DND-41 (cell line): ENCODE measurements around the gene IP6K3.

Experiments
- ATAC-seq: fragments of 200-7000 bp; cut with Tn5 transposase; 3 replicates; pipeline ENCODE4 v1.9.1; 2021; ENCODE audit warnings: low read depth; ENCODE audit not compliant: insufficient read depth
- DNase-seq: peaks from one replicate; pipeline ENCODE4 v3.0.0-alpha.2; 2020
- H2AFZ ChIP-seq: 2 replicates; pipeline ENCODE4 v1.6.0; 2012; ENCODE audit warnings: low read depth, low read length
- H3K27ac ChIP-seq: 2 replicates; pipeline ENCODE4 v1.5.1; 2012; ENCODE audit warnings: low read length, inconsistent platforms
- H3K27me3 ChIP-seq: fragments of 200-600 bp; sonication (generic); 2 replicates; pipeline ENCODE4 v1.6.0; 2012; ENCODE audit warnings: low read length, mild to moderate bottlenecking, inconsistent platforms; ENCODE audit not compliant: insufficient read depth, poor library complexity
- H3K36me3 ChIP-seq: 2 replicates; pipeline ENCODE4 v1.5.1; 2012; ENCODE audit warnings: low read length, inconsistent platforms; ENCODE audit not compliant: insufficient read depth
- H3K4me1 ChIP-seq: 2 replicates; pipeline ENCODE4 v1.5.1; 2012; ENCODE audit warnings: mild to moderate bottlenecking, low read length; ENCODE audit not compliant: insufficient read depth
- H3K4me2 ChIP-seq: 2 replicates; pipeline ENCODE4 v1.6.0; 2012; ENCODE audit warnings: mild to moderate bottlenecking, moderate library complexity, low read length, inconsistent platforms; ENCODE audit not compliant: insufficient read depth
- H3K4me3 ChIP-seq, 2 experiments: fragments of 200-600 bp in 1 of 2; shearing (Covaris generic) in 1 of 2; 2 replicates each; pipeline ENCODE4 v1.5.1; 2012 to 2016; ENCODE audit warnings: inconsistent platforms in 2 of 2, low read length in 2 of 2, mild to moderate bottlenecking in 2 of 2, low read depth in 1 of 2, moderate library complexity in 1 of 2
- H3K79me2 ChIP-seq: 2 replicates; pipeline ENCODE4 v1.6.0; 2012; ENCODE audit warnings: low read length, inconsistent platforms; ENCODE audit not compliant: insufficient read depth
- H3K9ac ChIP-seq: 2 replicates; pipeline ENCODE4 v1.6.0; 2012; ENCODE audit warnings: low read depth, mild to moderate bottlenecking, inconsistent platforms, low read length, moderate library complexity
- H3K9me3 ChIP-seq: 2 replicates; pipeline ENCODE4 v1.5.1; 2012; ENCODE audit warnings: low read length, moderate library complexity, mild to moderate bottlenecking, inconsistent platforms; ENCODE audit not compliant: insufficient read depth, severe bottlenecking
- H4K20me1 ChIP-seq: 2 replicates; pipeline ENCODE4 v1.6.0; 2012; ENCODE audit warnings: low read length; ENCODE audit not compliant: insufficient read depth
- EZH2 ChIP-seq: IDR thresholded peaks from 3 replicates; pipeline ENCODE4 v1.6.1; 2012; ENCODE audit warnings: borderline replicate concordance, low read depth, mild to moderate bottlenecking, moderate library complexity, low read length, inconsistent platforms; ENCODE audit not compliant: severe bottlenecking
- TF ChIP-seq, protein P1 (sequence below): IDR thresholded peaks from 2 replicates; pipeline ENCODE4 v1.5.1; 2012; ENCODE audit warnings: borderline replicate concordance, low read length, moderate library complexity, mild to moderate bottlenecking; ENCODE audit not compliant: poor library complexity, severe bottlenecking; ENCODE audit errors: extremely low read depth

The IP6K3 gene

DNA sequence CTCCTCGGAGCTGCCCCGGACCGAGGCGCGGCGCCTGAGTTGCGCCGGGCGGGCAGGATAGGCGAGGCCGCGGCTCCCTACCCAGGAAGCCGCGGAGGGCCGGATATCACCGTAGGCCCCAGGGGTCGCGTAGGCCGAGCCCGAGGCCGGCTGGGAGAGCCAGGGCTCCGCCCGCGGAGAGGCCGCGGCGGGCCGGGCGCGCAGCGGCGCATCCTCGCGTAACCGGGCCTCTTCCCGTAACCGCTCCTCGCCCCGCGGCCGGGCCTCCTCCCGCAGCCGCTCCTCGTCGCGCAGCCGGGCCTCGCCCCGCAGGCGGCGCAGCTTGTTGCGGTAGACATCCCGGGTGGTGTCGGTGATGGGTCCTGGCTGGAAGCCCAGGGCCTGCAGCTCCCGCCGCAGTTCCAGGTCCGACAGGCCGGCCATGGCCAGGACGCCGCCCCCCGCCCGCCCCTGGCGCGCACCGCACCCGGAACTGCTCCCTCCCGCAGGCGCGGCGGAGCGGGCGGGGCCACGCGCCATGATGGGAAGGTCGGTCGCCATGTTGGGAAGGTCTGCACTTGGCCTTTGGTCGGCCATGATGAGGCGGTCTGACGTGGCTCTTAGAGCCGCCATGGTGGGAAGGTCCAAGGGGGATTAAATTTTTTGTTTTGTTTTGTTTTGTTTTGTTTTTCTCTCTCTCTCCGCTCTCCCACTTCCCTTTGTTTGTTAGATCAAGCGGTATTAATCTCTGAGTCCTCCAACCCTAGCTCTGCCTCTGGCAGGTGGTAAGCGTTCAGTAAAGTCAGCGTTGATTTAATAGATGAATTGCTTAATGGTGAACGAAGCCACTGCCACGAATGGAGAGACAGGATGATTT, 42.2 kb upstream of the IP6K3 start, which contains the start of gene LEMD2:
LEMD2 (minus strand) TSS at position 437 of the 856 bp plus-strand sequence; CDS start at position 423, 14 bp downstream.
- H3K27ac ChIP-seq: peak within 1 kb of the TSS; percentile 91
- H3K36me3 ChIP-seq: peaks cover 38% of the 10 kb centered on the region
- peaks cover 52% of the 10 kb centered on the region for H3K79me2 ChIP-seq
- no peaks in the 10 kb centered on the region for H3K9me3 ChIP-seq
- H3K4me1 ChIP-seq: peaks cover 35% of the 10 kb centered on the region
- TF ChIP-seq, protein P1, sequence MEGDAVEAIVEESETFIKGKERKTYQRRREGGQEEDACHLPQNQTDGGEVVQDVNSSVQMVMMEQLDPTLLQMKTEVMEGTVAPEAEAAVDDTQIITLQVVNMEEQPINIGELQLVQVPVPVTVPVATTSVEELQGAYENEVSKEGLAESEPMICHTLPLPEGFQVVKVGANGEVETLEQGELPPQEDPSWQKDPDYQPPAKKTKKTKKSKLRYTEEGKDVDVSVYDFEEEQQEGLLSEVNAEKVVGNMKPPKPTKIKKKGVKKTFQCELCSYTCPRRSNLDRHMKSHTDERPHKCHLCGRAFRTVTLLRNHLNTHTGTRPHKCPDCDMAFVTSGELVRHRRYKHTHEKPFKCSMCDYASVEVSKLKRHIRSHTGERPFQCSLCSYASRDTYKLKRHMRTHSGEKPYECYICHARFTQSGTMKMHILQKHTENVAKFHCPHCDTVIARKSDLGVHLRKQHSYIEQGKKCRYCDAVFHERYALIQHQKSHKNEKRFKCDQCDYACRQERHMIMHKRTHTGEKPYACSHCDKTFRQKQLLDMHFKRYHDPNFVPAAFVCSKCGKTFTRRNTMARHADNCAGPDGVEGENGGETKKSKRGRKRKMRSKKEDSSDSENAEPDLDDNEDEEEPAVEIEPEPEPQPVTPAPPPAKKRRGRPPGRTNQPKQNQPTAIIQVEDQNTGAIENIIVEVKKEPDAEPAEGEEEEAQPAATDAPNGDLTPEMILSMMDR: no peak
- no peak for TF ChIP-seq EZH2
- peaks cover 40% of the 10 kb centered on the region for H4K20me1 ChIP-seq
- H3K27me3 ChIP-seq: no peaks in the 10 kb centered on the region
- H2AFZ ChIP-seq: peak within 1 kb of the TSS; percentile 94
- peak within 1 kb of the TSS; percentile 85 for H3K4me2 ChIP-seq
- H3K9ac ChIP-seq: peak within 1 kb of the TSS; percentile 96
- H3K4me3 ChIP-seq: peak within 1 kb of the TSS; percentile 63 to 88
- DNase-seq (peak; percentile 94), ATAC-seq (peak; percentile 89)

DNA sequence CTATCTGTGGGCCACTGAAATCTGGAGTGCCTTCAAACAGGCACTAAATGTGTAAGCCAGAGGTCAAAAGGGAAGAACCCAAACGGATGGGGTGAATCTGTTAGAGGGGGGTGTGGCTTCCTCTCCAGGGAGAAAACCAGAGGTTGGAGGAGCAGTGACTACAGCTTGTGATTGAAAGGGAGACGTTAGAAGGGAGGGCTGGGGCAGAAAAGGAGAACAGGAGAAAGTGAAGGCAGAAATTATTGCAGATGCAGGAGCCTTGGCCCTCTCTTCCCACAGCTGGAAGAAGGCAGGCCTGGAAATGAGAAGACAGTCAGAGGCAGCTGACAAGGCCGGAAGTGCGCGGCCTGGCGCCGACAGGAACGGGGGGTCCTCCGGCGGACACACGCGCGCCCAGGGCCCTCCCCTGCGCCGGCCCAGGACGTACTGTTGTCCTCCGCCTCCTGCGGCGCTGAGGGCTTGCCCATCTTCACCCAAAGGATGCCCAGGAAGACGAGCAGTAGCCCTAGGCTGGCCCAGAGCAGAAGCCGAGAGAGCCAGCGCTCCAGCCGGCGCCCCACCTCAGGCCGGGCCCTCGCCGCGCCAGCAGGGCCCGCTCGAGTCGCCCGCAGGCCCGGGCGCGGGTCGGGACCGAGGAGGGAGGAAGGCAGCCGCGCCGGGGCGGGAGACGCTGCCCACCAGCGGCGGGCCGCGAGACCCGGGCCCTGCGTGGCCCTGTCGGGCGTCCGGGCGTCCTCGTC, 41.4 kb upstream of the IP6K3 start:
- H3K27me3 ChIP-seq: no peaks in the 10 kb centered on the region
- H3K79me2 ChIP-seq: peaks cover 58% of the 10 kb centered on the region
- no peaks in the 10 kb centered on the region for H3K9me3 ChIP-seq
- H3K4me1 ChIP-seq: peaks cover 35% of the 10 kb centered on the region
- peak overlapping the region; percentile 91 for H3K27ac ChIP-seq
- DNase-seq: peak; percentile 73
- H3K4me3 ChIP-seq: peak overlapping the region; percentile 63 to 88; a peak in 3 of 4 replicates
- peak; percentile 67 for ATAC-seq
- H3K9ac ChIP-seq: peak overlapping the region; percentile 96
- peaks cover 46% of the 10 kb centered on the region for H3K36me3 ChIP-seq
- peaks cover 48% of the 10 kb centered on the region for H4K20me1 ChIP-seq
- peak overlapping the region; percentile 85 for H3K4me2 ChIP-seq
- H2AFZ ChIP-seq: peak overlapping the region; percentile 94
- TF ChIP-seq EZH2: no peak
- TF ChIP-seq, protein P1: no peak

DNA sequence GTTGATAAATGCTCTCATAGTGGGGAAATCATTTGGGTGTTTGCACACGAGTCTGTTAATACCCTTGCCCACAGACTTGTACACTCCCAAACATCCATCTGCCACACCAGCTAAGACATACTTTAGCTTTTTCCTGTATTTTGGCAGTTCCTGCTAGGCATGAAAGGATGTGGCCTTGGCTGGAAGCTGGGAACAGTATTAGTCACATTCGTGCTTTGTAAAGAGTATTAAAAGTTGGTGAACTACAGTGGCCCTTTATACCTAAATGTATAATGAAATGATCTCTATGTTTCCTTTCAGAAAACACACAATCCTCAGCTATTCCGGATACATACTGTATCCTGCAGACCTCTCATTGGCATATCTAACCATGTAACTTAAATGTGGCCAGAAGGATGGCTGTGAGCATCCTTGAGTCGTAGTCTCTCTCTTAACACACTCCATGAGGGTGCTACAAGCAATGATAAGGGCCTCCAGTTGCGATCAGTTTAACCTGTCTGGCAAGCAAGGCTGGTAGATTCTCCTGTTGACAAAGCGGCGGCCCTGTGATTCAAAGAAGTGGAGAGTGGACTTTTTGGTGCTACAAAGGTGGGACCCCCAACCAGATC, 40.7 kb upstream of the IP6K3 start:
- H3K9ac ChIP-seq: peak overlapping the region; percentile 96
- peak overlapping the region; percentile 63 to 88; a peak in 3 of 4 replicates for H3K4me3 ChIP-seq
- H3K36me3 ChIP-seq: peaks cover 53% of the 10 kb centered on the region
- H3K27me3 ChIP-seq: no peaks in the 10 kb centered on the region
- H3K79me2 ChIP-seq: peaks cover 59% of the 10 kb centered on the region
- TF ChIP-seq, protein P1: no peak
- no peak for TF ChIP-seq EZH2
- ATAC-seq (no peak), DNase-seq (no peak)
- H3K4me1 ChIP-seq: peaks cover 35% of the 10 kb centered on the region
- peaks cover 54% of the 10 kb centered on the region for H4K20me1 ChIP-seq
- no peaks in the 10 kb centered on the region for H3K9me3 ChIP-seq
- H3K4me2 ChIP-seq: peak overlapping the region; percentile 85
- H3K27ac ChIP-seq: peak overlapping the region; percentile 91
- H2AFZ ChIP-seq: no peak overlapping the region
